Uterus (tissue), 2 donors: ENCODE data around the gene PITRM1.

Experiments used
- POLR2A ChIP-seq, 2 donors: fragments of 450-650 bp; IDR thresholded peaks; one replicate each; pipeline ENCODE4 v1.6.1; 2016; ENCODE audit warnings: antibody characterized with exemption in 2 of 2, mild to moderate bottlenecking in 1 of 2, moderate library complexity in 1 of 2
- TF ChIP-seq, protein P1 (sequence below), 4 experiments: fragments of 200-600 bp in 2 of 4; fragments of 450-650 bp in 2 of 4; sonication (generic) in 2 of 4; IDR thresholded peaks; one replicate each; pipeline ENCODE4 v1.5.1; 2016 to 2019; ENCODE audit warnings: antibody characterized with exemption in 4 of 4, mild to moderate bottlenecking in 2 of 4, moderate library complexity in 1 of 4

DNA sequence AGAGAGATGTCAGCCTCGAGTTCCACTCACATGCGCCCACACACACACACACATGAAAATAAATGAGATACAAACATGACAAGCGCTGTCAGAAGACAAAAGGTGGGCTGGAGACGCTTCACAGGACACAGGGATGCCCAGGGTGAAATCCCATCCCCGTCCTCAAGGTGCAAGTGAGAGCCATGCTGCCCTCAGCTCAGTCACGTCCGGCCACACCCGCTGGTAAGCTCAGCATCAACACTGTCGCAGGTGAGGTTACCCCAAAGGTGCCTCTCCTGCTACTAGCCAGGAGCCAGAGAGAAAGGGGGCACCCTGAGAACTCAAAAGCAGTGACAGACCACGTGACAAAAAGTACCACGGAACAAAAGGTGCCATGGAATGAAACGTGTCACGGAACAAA is 22.2 kb downstream of the PITRM1 start:
- TF ChIP-seq, protein P1, sequence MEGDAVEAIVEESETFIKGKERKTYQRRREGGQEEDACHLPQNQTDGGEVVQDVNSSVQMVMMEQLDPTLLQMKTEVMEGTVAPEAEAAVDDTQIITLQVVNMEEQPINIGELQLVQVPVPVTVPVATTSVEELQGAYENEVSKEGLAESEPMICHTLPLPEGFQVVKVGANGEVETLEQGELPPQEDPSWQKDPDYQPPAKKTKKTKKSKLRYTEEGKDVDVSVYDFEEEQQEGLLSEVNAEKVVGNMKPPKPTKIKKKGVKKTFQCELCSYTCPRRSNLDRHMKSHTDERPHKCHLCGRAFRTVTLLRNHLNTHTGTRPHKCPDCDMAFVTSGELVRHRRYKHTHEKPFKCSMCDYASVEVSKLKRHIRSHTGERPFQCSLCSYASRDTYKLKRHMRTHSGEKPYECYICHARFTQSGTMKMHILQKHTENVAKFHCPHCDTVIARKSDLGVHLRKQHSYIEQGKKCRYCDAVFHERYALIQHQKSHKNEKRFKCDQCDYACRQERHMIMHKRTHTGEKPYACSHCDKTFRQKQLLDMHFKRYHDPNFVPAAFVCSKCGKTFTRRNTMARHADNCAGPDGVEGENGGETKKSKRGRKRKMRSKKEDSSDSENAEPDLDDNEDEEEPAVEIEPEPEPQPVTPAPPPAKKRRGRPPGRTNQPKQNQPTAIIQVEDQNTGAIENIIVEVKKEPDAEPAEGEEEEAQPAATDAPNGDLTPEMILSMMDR (IDR thresholded peaks at IDR 0.05): no peak
- no peak for TF ChIP-seq POLR2A (IDR thresholded peaks at IDR 0.05)
